Measurements from ENCODE around the gene ENHO.

GRCh38 chr9:34519321-34520020 lies 3.3 kb downstream of the ENHO start:
- TF ChIP-seq EP300 (IDR thresholded peaks at IDR 0.05) (no peak), POLR2AphosphoS5 (IDR thresholded peaks at IDR 0.05) (no peak)
